Mammary epithelial cell (primary cell): ENCODE results near the gene UNC13A.

Source experiments
- EZH2 ChIP-seq: IDR thresholded peaks from 2 replicates; pipeline ENCODE4 v1.6.1; 2012; ENCODE audit warnings: low read length, inconsistent platforms, borderline replicate concordance
- TF ChIP-seq, protein P1 (sequence below), 2 donors: IDR thresholded peaks in 1 of 2; conservative IDR thresholded peaks in 1 of 2; 2 replicates each; pipeline ENCODE4 v1.5.1; 2011 to 2012; ENCODE audit warnings: inconsistent platforms in 2 of 2, low read length in 2 of 2, mild to moderate bottlenecking in 2 of 2, control low read depth in 1 of 2, low read depth in 1 of 2; ENCODE audit not compliant: insufficient read depth in 1 of 2; ENCODE audit errors: extremely low read depth in 1 of 2

GRCh38 chr19:17556995-17557394 is 131.2 kb downstream of the UNC13A start:
- TF ChIP-seq, protein P1, sequence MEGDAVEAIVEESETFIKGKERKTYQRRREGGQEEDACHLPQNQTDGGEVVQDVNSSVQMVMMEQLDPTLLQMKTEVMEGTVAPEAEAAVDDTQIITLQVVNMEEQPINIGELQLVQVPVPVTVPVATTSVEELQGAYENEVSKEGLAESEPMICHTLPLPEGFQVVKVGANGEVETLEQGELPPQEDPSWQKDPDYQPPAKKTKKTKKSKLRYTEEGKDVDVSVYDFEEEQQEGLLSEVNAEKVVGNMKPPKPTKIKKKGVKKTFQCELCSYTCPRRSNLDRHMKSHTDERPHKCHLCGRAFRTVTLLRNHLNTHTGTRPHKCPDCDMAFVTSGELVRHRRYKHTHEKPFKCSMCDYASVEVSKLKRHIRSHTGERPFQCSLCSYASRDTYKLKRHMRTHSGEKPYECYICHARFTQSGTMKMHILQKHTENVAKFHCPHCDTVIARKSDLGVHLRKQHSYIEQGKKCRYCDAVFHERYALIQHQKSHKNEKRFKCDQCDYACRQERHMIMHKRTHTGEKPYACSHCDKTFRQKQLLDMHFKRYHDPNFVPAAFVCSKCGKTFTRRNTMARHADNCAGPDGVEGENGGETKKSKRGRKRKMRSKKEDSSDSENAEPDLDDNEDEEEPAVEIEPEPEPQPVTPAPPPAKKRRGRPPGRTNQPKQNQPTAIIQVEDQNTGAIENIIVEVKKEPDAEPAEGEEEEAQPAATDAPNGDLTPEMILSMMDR (conservative IDR thresholded peaks at IDR 0.05 in 1 of 2, IDR thresholded peaks at IDR 0.05 in 1 of 2; ENCODE audit: extremely low read depth in 1 of 2, insufficient read depth in 1 of 2, low read depth in 1 of 2, low read length in 2 of 2): no peak
- TF ChIP-seq EZH2: no peak
